HepG2 (cell line): ENCODE data around the gene MECR. TPM values are rescaled to one million over a fixed set of nuclear protein-coding genes. Genes with fewer than 3 reads are reported as not detected.

Experiments
- BRD4 ChIP-seq: sonication (generic); formaldehyde crosslinking; IDR thresholded peaks from 2 replicates; pipeline ENCODE4 v1.4.0; 2020; ENCODE audit warnings: missing genetic modification reagents
- FOXA1 ChIP-seq, 2 experiments: fragments of 450-650 bp in 1 of 2; sonication (generic) in 1 of 2; formaldehyde crosslinking in 1 of 2; IDR thresholded peaks; 2 replicates each; pipeline versions ENCODE4 v1.4.0 to v1.6.1; 2016 to 2020; ENCODE audit warnings: missing genetic modification reagents in 1 of 2
- HDAC6 ChIP-seq: fragments of 200-600 bp; sonication (generic); IDR thresholded peaks from 2 replicates; pipeline ENCODE4 v1.7.0; 2017; ENCODE audit warnings: mild to moderate bottlenecking, antibody characterized with exemption, low read length, low read depth
- HNF4A ChIP-seq: sonication (generic); formaldehyde crosslinking; IDR thresholded peaks from 2 replicates; pipeline ENCODE4 v1.4.0; 2020; ENCODE audit warnings: missing genetic modification reagents
- HOXA5 ChIP-seq: sonication (generic); formaldehyde crosslinking; IDR thresholded peaks from 2 replicates; pipeline ENCODE4 v1.4.0; 2020; ENCODE audit warnings: missing genetic modification reagents
- HOXA9 ChIP-seq: sonication (generic); formaldehyde crosslinking; IDR thresholded peaks from 2 replicates; pipeline ENCODE4 v1.8.1; 2022; ENCODE audit warnings: missing genetic modification reagents, mild to moderate bottlenecking, moderate library complexity, borderline replicate concordance
- MYC ChIP-seq: sonication (generic); formaldehyde crosslinking; IDR thresholded peaks from 2 replicates; pipeline ENCODE4 v1.9.0; 2021; ENCODE audit warnings: missing genetic modification reagents, borderline replicate concordance
- RXRB ChIP-seq: IDR thresholded peaks from 2 replicates; pipeline ENCODE4 v1.6.1; 2016; ENCODE audit warnings: borderline replicate concordance, missing genetic modification reagents, missing compliant biosample characterization
- STAG1 ChIP-seq: sonication (generic); formaldehyde crosslinking; IDR thresholded peaks from 2 replicates; pipeline ENCODE4 v1.4.0; 2020; ENCODE audit warnings: missing genetic modification reagents
- TEAD3 ChIP-seq: optimal IDR thresholded peaks from 2 replicates; pipeline ENCODE3; 2016; ENCODE audit warnings: borderline replicate concordance
- ZBTB3 ChIP-seq: sonication (generic); formaldehyde crosslinking; IDR thresholded peaks from 2 replicates; pipeline ENCODE4 v1.4.0; 2020; ENCODE audit warnings: low read depth, mild to moderate bottlenecking, moderate library complexity, missing genetic modification reagents, borderline replicate concordance
- ZKSCAN8 ChIP-seq: IDR thresholded peaks from 2 replicates; pipeline ENCODE4 v1.6.1; 2016; ENCODE audit warnings: borderline replicate concordance, missing genetic modification reagents, missing compliant biosample characterization
- ZNF12 ChIP-seq: sonication (generic); formaldehyde crosslinking; IDR thresholded peaks from 2 replicates; pipeline ENCODE4 v1.5.0; 2020; ENCODE audit warnings: missing genetic modification reagents
- ZNF343 ChIP-seq: sonication (generic); formaldehyde crosslinking; IDR thresholded peaks from 2 replicates; pipeline ENCODE4 v1.4.0; 2020; ENCODE audit warnings: mild to moderate bottlenecking, missing genetic modification reagents
- ZNF510 ChIP-seq: sonication (generic); formaldehyde crosslinking; IDR thresholded peaks from 2 replicates; pipeline ENCODE4 v1.4.0; 2020; ENCODE audit warnings: low read depth, mild to moderate bottlenecking, missing genetic modification reagents
- ZNF792 ChIP-seq: IDR thresholded peaks from 2 replicates; pipeline ENCODE4 v1.6.1; 2016
- ZNF878 ChIP-seq: sonication (generic); formaldehyde crosslinking; IDR thresholded peaks from 2 replicates; pipeline ENCODE4 v1.8.1; 2023; ENCODE audit warnings: mild to moderate bottlenecking, missing genetic modification reagents, moderate library complexity
- polyA plus RNA-seq, 8 experiments: library from polyadenylated mRNA; depleted of rRNA in 3 of 8; stranded (reverse) in 7 of 8; unstranded in 1 of 8; fragments of >200 nt; fragmentation: Illumina TruSeq in 4 of 8; extraction: Trizol in 4 of 8; gene quantifications; 2 replicates each; pipeline versions ENCODE4 v1.2.1 to v1.2.3, GENCODE V29; 2011 to 2016; ENCODE audit warnings: low read depth in 4 of 8, missing spikeins in 1 of 8, mixed read lengths in 1 of 8; ENCODE audit not compliant: insufficient read depth in 1 of 8
- total RNA-seq, 5 experiments: library from RNA; depleted of rRNA; stranded (reverse); fragments of >200 nt; fragmentation: Illumina TruSeq; extraction: Trizol; gene quantifications; 2 replicates each; pipeline ENCODE4 v1.2.3, GENCODE V29; 2016; ENCODE audit warnings: low read depth in 1 of 5
- TF ChIP-seq, protein P1 (sequence below): sonication (generic); formaldehyde crosslinking; IDR thresholded peaks from 2 replicates; pipeline ENCODE4 v1.5.0; 2020; ENCODE audit warnings: mild to moderate bottlenecking, missing genetic modification reagents, borderline replicate concordance
- TF ChIP-seq, protein P2 (sequence below): IDR thresholded peaks from 2 replicates; pipeline ENCODE4 v1.6.1; 2016; ENCODE audit warnings: missing biosample characterization, missing genetic modification reagents, low read depth
- TF ChIP-seq, protein P3 (sequence below): sonication (generic); formaldehyde crosslinking; IDR thresholded peaks from 2 replicates; pipeline ENCODE4 v1.9.0; 2022; ENCODE audit warnings: missing genetic modification reagents, mild to moderate bottlenecking, borderline replicate concordance

MECR gene
- total and polyA plus RNA-seq, 2 of the 13 experiments (the other 11 are each of a cell fraction or from before 2014, with no cell fraction given) = 18.8 to 24.9 TPM

DNA sequence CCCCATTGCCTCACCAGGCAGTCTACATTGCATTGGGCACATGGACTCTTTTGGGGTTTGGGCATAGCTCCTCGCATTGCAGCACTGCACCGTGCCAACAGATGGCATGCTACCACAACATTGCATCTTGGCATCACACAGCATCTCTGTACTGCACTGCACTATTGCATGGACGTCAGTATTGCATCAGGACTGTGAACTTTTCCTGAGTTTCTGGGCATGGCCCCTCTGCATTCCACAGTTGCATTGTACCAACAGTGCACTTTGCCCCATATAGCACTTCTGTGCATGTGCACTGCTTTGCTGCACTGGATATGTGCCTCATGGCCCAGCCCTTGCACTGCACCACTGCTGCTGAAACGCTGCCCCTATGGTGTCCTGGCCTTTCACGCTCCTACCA is 15.1 kb upstream of the MECR start (continued):
- TF ChIP-seq, protein P1, sequence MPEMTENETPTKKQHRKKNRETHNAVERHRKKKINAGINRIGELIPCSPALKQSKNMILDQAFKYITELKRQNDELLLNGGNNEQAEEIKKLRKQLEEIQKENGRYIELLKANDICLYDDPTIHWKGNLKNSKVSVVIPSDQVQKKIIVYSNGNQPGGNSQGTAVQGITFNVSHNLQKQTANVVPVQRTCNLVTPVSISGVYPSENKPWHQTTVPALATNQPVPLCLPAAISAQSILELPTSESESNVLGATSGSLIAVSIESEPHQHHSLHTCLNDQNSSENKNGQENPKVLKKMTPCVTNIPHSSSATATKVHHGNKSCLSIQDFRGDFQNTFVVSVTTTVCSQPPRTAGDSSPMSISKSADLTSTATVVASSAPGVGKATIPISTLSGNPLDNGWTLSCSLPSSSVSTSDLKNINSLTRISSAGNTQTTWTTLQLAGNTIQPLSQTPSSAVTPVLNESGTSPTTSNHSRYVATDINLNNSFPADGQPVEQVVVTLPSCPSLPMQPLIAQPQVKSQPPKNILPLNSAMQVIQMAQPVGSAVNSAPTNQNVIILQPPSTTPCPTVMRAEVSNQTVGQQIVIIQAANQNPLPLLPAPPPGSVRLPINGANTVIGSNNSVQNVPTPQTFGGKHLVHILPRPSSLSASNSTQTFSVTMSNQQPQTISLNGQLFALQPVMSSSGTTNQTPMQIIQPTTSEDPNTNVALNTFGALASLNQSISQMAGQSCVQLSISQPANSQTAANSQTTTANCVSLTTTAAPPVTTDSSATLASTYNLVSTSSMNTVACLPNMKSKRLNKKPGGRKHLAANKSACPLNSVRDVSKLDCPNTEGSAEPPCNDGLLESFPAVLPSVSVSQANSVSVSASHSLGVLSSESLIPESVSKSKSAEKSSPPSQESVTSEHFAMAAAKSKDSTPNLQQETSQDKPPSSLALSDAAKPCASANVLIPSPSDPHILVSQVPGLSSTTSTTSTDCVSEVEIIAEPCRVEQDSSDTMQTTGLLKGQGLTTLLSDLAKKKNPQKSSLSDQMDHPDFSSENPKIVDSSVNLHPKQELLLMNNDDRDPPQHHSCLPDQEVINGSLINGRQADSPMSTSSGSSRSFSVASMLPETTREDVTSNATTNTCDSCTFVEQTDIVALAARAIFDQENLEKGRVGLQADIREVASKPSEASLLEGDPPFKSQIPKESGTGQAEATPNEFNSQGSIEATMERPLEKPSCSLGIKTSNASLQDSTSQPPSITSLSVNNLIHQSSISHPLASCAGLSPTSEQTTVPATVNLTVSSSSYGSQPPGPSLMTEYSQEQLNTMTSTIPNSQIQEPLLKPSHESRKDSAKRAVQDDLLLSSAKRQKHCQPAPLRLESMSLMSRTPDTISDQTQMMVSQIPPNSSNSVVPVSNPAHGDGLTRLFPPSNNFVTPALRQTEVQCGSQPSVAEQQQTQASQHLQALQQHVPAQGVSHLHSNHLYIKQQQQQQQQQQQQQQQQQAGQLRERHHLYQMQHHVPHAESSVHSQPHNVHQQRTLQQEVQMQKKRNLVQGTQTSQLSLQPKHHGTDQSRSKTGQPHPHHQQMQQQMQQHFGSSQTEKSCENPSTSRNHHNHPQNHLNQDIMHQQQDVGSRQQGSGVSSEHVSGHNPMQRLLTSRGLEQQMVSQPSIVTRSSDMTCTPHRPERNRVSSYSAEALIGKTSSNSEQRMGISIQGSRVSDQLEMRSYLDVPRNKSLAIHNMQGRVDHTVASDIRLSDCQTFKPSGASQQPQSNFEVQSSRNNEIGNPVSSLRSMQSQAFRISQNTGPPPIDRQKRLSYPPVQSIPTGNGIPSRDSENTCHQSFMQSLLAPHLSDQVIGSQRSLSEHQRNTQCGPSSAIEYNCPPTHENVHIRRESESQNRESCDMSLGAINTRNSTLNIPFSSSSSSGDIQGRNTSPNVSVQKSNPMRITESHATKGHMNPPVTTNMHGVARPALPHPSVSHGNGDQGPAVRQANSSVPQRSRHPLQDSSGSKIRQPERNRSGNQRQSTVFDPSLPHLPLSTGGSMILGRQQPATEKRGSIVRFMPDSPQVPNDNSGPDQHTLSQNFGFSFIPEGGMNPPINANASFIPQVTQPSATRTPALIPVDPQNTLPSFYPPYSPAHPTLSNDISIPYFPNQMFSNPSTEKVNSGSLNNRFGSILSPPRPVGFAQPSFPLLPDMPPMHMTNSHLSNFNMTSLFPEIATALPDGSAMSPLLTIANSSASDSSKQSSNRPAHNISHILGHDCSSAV (CRISPR knock-in tag) = no peak
- TF ChIP-seq MYC (CRISPR knock-in tag) (peak; percentile 58; the same call in 1 of the 2 replicates), HDAC6 (no peak), HNF4A (CRISPR knock-in tag) (peak; percentile 80), HOXA9 (CRISPR knock-in tag) (no peak), FOXA1 (IDR thresholded peaks at IDR 0.05) (no peak), FOXA1 (CRISPR knock-in tag; IDR thresholded peaks at IDR 0.05) (0 out of 2 replicates have a peak, but pooled peaks have one; percentile 3), ZKSCAN8 (CRISPR knock-in tag) (no peak), ZNF878 (CRISPR knock-in tag) (no peak), ZNF12 (peak; percentile 68; the same call in 1 of the 2 replicates), ZNF792 (no peak), ZNF343 (CRISPR knock-in tag) (0 out of 2 replicates have a peak, but pooled peaks have one; percentile 45), HOXA5 (no peak), ZNF510 (CRISPR knock-in tag) (no peak), STAG1 (CRISPR knock-in tag) (peak; percentile 40; the same call in 1 of the 2 replicates), TEAD3 (CRISPR knock-in tag) (peak; percentile 42), RXRB (CRISPR knock-in tag) (0 out of 2 replicates have a peak, but pooled peaks have one; percentile 20), BRD4 (CRISPR knock-in tag) (no peak), ZBTB3 (0 out of 2 replicates have a peak, but pooled peaks have one; percentile 81)
- TF ChIP-seq, protein P2, sequence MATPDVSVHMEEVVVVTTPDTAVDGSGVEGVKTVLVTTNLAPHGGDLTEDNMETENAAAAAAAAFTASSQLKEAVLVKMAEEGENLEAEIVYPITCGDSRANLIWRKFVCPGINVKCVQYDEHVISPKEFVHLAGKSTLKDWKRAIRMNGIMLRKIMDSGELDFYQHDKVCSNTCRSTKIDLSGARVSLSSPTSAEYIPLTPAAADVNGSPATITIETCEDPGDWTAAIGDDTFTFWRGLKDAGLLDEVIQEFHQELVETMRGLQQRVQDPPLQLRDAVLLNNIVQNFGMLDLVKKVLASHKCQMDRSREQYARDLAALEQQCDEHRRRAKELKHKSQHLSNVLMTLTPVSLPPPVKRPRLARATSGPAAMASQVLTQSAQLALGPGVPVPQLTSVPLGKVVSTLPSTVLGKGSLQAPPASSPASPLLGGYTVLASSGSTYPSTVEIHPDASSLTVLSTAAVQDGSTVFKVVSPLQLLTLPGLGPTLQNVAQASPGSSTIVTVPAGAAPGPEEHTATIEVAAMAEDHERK = no peak
- TF ChIP-seq, protein P3, sequence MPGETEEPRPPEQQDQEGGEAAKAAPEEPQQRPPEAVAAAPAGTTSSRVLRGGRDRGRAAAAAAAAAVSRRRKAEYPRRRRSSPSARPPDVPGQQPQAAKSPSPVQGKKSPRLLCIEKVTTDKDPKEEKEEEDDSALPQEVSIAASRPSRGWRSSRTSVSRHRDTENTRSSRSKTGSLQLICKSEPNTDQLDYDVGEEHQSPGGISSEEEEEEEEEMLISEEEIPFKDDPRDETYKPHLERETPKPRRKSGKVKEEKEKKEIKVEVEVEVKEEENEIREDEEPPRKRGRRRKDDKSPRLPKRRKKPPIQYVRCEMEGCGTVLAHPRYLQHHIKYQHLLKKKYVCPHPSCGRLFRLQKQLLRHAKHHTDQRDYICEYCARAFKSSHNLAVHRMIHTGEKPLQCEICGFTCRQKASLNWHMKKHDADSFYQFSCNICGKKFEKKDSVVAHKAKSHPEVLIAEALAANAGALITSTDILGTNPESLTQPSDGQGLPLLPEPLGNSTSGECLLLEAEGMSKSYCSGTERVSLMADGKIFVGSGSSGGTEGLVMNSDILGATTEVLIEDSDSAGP = peak; percentile 34; the same call in 1 of the 2 replicates
